Measurements from ENCODE around the gene C1QTNF9B.
"Not testable (repeated sequence)": the region's sequence is repeated elsewhere in the genome, so short reads cannot be mapped to it uniquely, and the experiment has no call there.

The C1QTNF9B gene

GRCh38 chr13:23897452-23897919 lies at the start of gene C1QTNF9B:
Gene C1QTNF9B, minus strand, starts transcription at chr13:23897502.
- not testable (repeated sequence) for DNase-seq

GRCh38 chr13:23946900-23947299 lies 49.6 kb upstream of the C1QTNF9B start:
- DNase-seq: no peak

- DNase-seq: no peak
These were observed 48.8 kb upstream of the C1QTNF9B start for GRCh38 chr13:23946067-23946466.

- no peak for DNase-seq
These were observed 48.3 kb upstream of the C1QTNF9B start for GRCh38 chr13:23945612-23946011.

DNA sequence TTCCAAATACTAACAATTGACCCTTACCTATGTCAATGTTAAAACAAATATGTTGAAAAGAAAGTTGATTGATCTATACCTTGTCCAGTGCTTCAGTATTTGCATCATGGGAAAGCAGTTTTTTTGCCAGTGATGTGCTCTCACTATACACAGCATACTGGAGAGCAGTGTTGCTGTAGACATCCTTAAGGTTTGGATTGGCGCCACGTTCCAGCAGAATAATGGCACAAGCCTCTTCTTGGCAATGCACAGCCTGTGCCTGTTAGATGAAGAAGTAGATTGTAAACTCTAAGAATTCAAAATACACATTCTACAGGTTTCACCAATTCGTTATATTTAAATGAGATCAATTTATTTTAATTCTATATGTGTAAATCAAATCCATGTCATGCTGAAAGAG lies 43.9 kb upstream of the C1QTNF9B start:
- no peak for DNase-seq

GRCh38 chr13:23939666-23940065 lies 42.4 kb upstream of the C1QTNF9B start:
- DNase-seq: not testable (repeated sequence)

DNA sequence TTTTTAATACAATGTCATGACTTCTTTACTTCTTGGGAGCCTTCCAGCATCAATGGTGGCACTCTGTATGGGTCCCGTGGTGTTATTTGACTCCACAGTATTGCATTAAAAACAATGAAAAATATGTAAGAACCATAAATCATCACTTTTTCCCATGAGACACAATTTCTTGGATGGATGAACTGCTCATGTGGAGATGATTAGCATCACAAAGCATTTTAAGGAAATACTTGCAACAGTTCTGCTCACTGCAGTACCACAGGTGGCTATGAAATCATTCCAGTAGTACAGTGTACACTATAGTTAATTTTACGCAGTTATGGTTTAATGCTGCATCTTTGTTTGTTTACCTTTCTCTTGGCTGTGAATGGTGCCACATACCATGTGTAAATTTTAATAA lies 37.2 kb upstream of the C1QTNF9B start:
- no peak for DNase-seq

- no peak for DNase-seq
These were observed 31.7 kb upstream of the C1QTNF9B start for GRCh38 chr13:23928985-23929384.

GRCh38 chr13:23923031-23923430 lies 25.7 kb upstream of the C1QTNF9B start:
- no peak for DNase-seq

GRCh38 chr13:23922005-23922932 lies 25.0 kb upstream of the C1QTNF9B start:
- no peak for DNase-seq

GRCh38 chr13:23921451-23921888 lies 24.2 kb upstream of the C1QTNF9B start:
- DNase-seq: no peak

- no peak for DNase-seq
These were observed 21.7 kb upstream of the C1QTNF9B start for GRCh38 chr13:23919006-23919405.

- no peak for DNase-seq
These were observed 20.9 kb upstream of the C1QTNF9B start for GRCh38 chr13:23918208-23918607.

DNA sequence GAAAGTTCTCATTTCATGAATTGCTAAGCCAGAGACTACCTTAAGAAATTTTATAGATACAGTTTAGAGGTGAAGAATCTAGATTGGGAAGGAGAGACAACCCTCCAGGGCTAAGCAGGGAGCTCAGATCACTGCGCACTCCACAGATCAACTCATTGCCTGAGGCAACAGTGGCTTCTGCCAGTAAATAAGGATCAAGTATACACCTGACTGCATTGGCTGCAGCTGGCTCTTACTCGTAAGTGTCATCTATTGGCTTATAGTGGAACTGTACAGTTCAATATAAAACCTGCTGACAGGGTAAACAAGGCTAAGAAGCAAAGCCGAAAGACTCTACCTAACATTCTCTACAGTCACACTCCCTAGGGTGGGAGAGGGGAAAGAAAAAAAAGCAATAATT lies 18.0 kb upstream of the C1QTNF9B start:
- no peak for DNase-seq

DNA sequence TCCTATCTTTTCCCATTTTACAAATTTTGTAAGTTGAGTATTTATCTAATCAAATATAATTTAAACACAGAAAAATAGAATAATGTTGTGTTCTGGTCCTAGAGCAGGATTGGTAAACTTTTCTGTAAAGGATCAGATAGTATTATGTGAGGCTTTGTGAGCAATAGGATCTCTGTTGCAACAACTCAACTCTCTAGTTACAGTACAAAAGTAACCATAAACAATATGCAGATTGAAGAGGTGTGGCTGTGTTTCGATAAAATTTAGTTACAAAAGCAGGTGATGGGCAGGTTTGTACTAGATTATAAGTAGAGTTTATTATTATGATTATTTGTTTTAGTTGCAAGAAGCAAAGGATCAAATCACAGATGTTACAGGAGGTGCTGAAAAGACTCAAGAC lies 15.2 kb upstream of the C1QTNF9B start:
- no peak for DNase-seq

- no peak for DNase-seq
These were observed 12.3 kb upstream of the C1QTNF9B start for GRCh38 chr13:23909606-23910005.

GRCh38 chr13:23905766-23906165 lies 8.5 kb upstream of the C1QTNF9B start:
- no peak for DNase-seq

GRCh38 chr13:23903906-23904280 lies 6.6 kb upstream of the C1QTNF9B start:
- DNase-seq: no peak

DNA sequence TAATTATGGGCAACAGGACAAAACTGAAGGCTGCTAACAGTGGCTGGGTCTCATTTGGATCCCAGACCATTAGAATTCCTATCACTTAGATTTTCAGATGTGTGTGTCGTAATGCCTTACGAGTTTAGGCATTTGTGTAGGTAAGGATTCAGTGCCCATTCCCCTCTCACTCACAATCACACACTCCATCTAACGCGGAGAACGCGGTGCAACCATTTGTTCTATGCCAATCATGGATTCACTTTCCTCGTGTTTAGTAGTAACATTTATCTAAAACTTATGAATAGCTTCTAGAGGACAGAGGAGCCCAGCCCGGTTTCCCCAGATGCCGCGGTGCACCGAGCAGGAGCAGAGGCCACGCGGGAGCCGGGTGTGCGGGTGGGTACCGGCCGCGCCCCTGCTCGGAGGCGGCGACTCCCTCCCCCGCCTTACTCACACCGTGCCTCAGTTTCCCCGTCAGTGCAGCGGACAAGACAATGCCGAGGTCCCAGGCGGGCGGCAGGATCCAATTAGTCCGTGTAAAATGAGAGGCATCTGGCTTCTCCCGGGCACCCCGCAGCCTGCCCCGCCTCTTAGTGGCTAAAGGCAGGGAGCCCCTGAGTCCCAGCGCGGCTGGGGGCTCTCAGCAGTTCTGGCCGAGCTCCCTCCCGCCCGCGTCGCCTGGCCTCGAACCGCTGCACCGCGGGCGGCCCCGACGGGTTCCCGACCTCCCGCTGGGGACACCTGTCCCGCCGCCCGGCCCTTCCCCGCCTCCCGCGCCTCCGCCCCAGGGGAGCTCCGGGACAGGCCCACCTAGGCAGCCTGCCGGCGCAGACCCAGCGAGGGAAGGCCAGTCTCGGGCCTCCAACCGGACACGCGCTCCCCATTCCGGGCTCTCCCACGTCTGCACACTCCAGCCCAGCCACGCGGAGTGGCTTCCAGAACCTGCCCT lies 5.9 kb upstream of the C1QTNF9B start:
- DNase-seq: no peak

GRCh38 chr13:23901365-23901764 lies 4.1 kb upstream of the C1QTNF9B start:
- no peak for DNase-seq

GRCh38 chr13:23899555-23899954 lies 2.3 kb upstream of the C1QTNF9B start:
- DNase-seq: peak; percentile 42

GRCh38 chr13:23898101-23898500 lies 799 bp upstream of the C1QTNF9B start:
- DNase-seq: no peak

- DNase-seq: not testable (repeated sequence)
These were observed 2.6 kb downstream of the C1QTNF9B start for GRCh38 chr13:23894746-23895145.

All from CD4-positive, alpha-beta T cell treated with Interleukin-17A for 4 hours (primary cell).